Bronchial epithelial cell (primary cell): ENCODE measurements around the gene DGKI. TPM values are rescaled to one million over a fixed set of nuclear protein-coding genes. Genes with fewer than 3 reads are reported as not detected.

ENCODE experiments used
- DNase-seq: peaks from one replicate; pipeline ENCODE4 v3.0.0-alpha.2; 2010; ENCODE audit warnings: low read depth
- FAIRE-seq: peaks from 2 replicates; lab custom pipeline; 2011; peaks lifted over from hg19 to GRCh38; lab: Jason Lieb, UNC
- H3K27me3 ChIP-seq: 2 replicates; pipeline ENCODE4 v1.5.1; 2011; ENCODE audit warnings: low read length; ENCODE audit not compliant: control insufficient read depth, insufficient read depth
- H3K36me3 ChIP-seq: 2 replicates; pipeline ENCODE4 v1.5.1; 2011; ENCODE audit warnings: low read length; ENCODE audit not compliant: control insufficient read depth, insufficient read depth
- H3K4me3 ChIP-seq: 2 replicates; pipeline ENCODE4 v1.5.1; 2011; ENCODE audit warnings: mild to moderate bottlenecking, low read depth, low read length, control low read depth
- CTCF ChIP-seq: IDR thresholded peaks from 2 replicates; pipeline ENCODE4 v1.5.1; 2011; ENCODE audit warnings: mild to moderate bottlenecking, moderate library complexity, low read length, control low read depth, inconsistent platforms; ENCODE audit not compliant: insufficient read depth, severe bottlenecking
- total RNA-seq: library from RNA; depleted of rRNA; stranded (reverse); fragments of >200 nt; gene quantifications from 2 replicates; pipeline ENCODE4 v1.2.1, GENCODE V29; 2014

DGKI gene
- total RNA-seq, 1 donor from 2014 or later = under 0.01 TPM

DNA sequence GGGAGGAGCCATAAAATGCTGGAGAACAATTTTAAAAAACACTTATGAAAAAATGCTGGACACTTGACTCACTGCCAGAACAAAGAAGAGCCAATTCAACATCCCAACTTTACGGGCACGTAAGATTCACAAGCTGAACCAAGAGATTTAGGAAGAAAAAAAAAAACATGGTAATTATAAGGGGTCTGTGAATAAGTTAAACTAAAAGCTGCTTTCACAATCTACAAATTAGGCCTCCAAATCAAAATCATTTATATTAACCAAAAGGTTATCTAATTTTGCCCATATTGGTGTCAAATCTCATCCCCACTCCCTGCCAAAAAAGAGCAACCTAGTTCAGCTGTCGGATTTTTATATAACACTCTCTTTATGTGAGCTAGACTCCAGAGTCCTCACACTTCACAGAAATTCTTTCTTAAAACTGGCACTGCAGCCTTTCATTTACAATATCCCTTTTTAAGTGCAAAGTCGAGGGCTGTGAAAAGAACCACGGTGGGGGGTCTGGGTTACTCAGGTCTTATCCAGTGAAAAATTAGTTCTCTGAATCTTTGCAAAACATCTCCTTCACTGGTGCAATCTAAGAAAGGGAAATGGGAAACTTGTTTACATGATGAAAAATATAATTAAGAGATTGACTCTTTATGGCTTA lies 30.4 kb upstream of the DGKI start:
- Histone ChIP-seq H3K27me3 (no peaks in the 10 kb centered on the region), H3K4me3 (no peak overlapping the region), H3K36me3 (peaks cover 12% of the 10 kb centered on the region)
- no peak for TF ChIP-seq CTCF
- no peak for FAIRE-seq
- no peak for DNase-seq

GRCh38 chr7:137875746-137876145 lies 29.0 kb upstream of the DGKI start:
- no peaks in the 10 kb centered on the region for H3K27me3 ChIP-seq
- no peak for FAIRE-seq
- H3K36me3 ChIP-seq = peaks cover 9% of the 10 kb centered on the region
- no peak for TF ChIP-seq CTCF
- DNase-seq = no peak
- no peak overlapping the region for H3K4me3 ChIP-seq

DNA sequence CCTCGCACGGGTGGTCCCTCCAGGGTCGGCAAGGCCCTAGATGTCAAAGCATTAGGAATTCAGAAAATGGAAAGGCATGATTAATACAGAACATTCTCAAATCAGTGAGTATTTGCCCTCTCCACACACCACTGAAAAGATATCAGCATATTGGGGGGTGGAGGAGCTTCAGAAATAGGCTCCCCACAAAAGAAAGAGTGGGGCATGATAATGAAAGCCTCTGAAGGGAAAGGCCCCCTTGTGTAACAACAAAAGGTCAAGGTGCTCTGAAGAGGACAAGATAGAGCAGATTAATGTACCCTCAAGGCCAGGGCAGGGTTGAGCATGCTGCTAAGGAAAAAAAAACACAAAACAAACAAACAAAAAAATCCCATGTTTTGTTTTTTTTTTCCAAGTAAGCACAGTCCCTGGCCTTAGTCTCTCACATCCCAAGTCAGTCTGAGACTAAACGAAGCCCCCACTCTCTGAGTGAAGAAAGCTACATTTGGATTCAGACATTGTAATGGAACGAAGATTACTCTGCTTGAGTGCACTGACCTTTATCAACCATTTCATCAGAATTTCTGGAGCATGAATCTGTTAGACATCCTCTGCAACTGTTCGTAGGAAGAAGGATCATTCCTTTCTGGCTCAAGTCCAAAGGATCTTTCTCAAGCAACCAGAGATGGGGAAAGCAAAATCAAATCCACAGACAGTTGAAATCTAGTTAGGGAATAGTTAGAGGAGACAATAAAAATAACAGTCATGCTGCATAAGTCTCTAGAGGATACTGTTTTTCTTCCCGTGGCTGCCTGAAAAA lies 27.4 kb upstream of the DGKI start:
- H3K27me3 ChIP-seq = no peaks in the 10 kb centered on the region
- no peak for FAIRE-seq
- TF ChIP-seq CTCF = no peak
- no peak for DNase-seq
- no peak overlapping the region for H3K4me3 ChIP-seq
- peaks cover 7% of the 10 kb centered on the region for H3K36me3 ChIP-seq

- FAIRE-seq (no peak), DNase-seq (no peak)
- Histone ChIP-seq H3K4me3 (no peak overlapping the region), H3K36me3 (peaks cover 7% of the 10 kb centered on the region), H3K27me3 (no peaks in the 10 kb centered on the region)
- no peak for TF ChIP-seq CTCF
Observed at GRCh38 chr7:137873524-137873923, 26.8 kb upstream of the DGKI start.

DNA sequence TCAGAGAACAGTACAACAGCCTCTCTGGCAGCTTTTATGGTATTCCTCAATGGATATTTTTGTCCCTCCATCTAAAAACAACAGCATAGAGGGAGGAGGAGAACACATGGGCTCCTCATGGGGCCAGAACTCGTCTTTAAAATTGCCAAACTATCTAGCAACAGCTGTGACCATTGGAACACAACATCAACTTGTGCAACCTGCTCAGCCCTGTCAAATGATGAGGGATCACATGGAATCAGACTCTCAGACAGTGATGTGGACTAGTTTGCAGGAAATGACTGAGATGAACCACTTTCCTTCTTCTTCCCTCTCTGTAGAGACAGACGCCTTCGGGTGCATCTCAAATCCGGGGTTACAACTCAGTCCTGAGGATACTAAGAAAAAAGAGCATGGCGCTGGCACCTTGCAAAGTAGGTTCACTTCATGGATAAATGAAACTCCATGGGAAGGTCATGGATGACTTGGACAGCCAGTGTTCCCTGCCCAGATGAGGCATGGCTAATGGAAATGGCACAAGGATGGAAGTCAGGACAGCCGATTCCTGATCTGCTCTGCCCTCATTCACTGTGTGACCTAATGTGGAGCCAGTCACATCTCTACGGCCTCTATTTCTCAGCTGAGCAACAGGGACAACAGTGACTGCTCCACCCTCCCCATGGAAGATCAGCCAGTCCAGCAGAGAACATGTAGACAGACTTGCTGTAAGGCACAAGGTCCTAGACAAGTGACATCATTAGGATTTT lies 24.6 kb upstream of the DGKI start:
- Histone ChIP-seq H3K4me3 (no peak overlapping the region), H3K27me3 (no peaks in the 10 kb centered on the region), H3K36me3 (peaks cover 4% of the 10 kb centered on the region)
- FAIRE-seq (no peak), DNase-seq (no peak)
- TF ChIP-seq CTCF = no peak
